Measurements from ENCODE around the gene ADPRH. TPM values are rescaled to one million over a fixed set of nuclear protein-coding genes. Genes with fewer than 3 reads are reported as not detected.

ADPRH gene
- total RNA-seq, 1 donor from 2014 or later, result 1.2 TPM

- no peak for DNase-seq
Measured at GRCh38 chr3:119598410-119599098, 19.3 kb downstream of the ADPRH start.

- no peak for DNase-seq
Measured at GRCh38 chr3:119599558-119600174, 20.4 kb downstream of the ADPRH start.

GRCh38 chr3:119600732-119601131 is 21.4 kb downstream of the ADPRH start:
- no peak for DNase-seq

GRCh38 chr3:119601154-119601553 is 21.9 kb downstream of the ADPRH start:
- no peak for DNase-seq

- DNase-seq, result no peak
Measured at GRCh38 chr3:119602676-119603075, 23.4 kb downstream of the ADPRH start.

GRCh38 chr3:119604878-119605277 is 25.6 kb downstream of the ADPRH start:
- no peak for DNase-seq

GRCh38 chr3:119608405-119609000 is 29.2 kb downstream of the ADPRH start:
- DNase-seq, result no peak

- DNase-seq, result no peak
Measured at GRCh38 chr3:119609301-119609700, 30.0 kb downstream of the ADPRH start.

GRCh38 chr3:119611664-119612063 is 32.4 kb downstream of the ADPRH start:
- no peak for DNase-seq

GRCh38 chr3:119613201-119613600 is 33.9 kb downstream of the ADPRH start:
- no peak for DNase-seq

GRCh38 chr3:119613872-119614271 is 34.6 kb downstream of the ADPRH start:
- no peak for DNase-seq

GRCh38 chr3:119616056-119616455 is 36.8 kb downstream of the ADPRH start:
- DNase-seq, result no peak

GRCh38 chr3:119619094-119619493 is 39.8 kb downstream of the ADPRH start:
- DNase-seq, result no peak

GRCh38 chr3:119620899-119621298 is 41.6 kb downstream of the ADPRH start:
- DNase-seq, result no peak

GRCh38 chr3:119624002-119624720 is 44.9 kb downstream of the ADPRH start:
- no peak for DNase-seq

- DNase-seq, result no peak
Measured at GRCh38 chr3:119625451-119626153, 46.3 kb downstream of the ADPRH start.

- no peak for DNase-seq
Measured at GRCh38 chr3:119626196-119626595, 46.9 kb downstream of the ADPRH start.

GRCh38 chr3:119627461-119627860 is 48.2 kb downstream of the ADPRH start:
- no peak for DNase-seq

- DNase-seq, result no peak
Measured at GRCh38 chr3:119628390-119628789, 49.1 kb downstream of the ADPRH start.

GRCh38 chr3:119628816-119629445 is 49.6 kb downstream of the ADPRH start:
- no peak for DNase-seq

- no peak for DNase-seq
Measured at GRCh38 chr3:119630128-119630879, 51.0 kb downstream of the ADPRH start.

Data from occipital lobe (tissue), 2 donors.